ENCODE measurements around the gene MLPH. TPM values are rescaled to one million over a fixed set of nuclear protein-coding genes. Genes with fewer than 3 reads are reported as not detected.

MLPH gene
- total and polyA plus RNA-seq, 9 of the 15 experiments (the other 6 are each of a cell fraction or from before 2014, with no cell fraction given): 0.22 TPM; not detected in 8

DNA sequence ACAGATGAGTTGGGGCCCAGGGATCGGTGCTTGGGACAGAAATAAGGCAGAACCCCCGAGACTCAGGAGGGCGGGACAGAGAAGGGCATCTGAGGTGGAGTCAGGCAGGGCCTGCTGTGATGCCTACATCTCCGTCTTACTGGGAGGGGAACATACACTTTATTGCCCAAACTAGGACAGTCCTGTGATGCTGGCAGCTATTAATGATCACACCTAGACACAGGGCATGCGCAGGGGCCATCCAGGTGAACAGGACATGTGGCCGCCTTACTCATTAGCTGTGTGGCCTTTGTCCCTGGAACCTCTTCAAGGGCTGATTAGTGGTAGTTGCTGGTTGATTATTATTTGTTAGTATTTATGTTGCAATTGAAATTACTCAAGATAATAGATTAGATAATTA lies 33.2 kb downstream of the MLPH start:
- Histone ChIP-seq H3K9me3 (replicated peaks; ENCODE audit: control insufficient read depth, insufficient read depth, low read depth, low read length) (no peaks in the 10 kb centered on the region), H3K9me1 (ENCODE audit: control insufficient read depth, insufficient read depth, low read length) (no peaks in the 10 kb centered on the region), H3K9ac (ENCODE audit: insufficient read depth in 1 of 2, low read depth in 2 of 2, low read length in 2 of 2) (no peak overlapping the region), H3K36me3 (ENCODE audit: control insufficient read depth, insufficient read depth, low read length) (no peaks in the 10 kb centered on the region), H3K4me3 (no peak overlapping the region), H2AFZ (ENCODE audit: low read depth, low read length) (no peak overlapping the region), H3K27me3 (ENCODE audit: control insufficient read depth in 2 of 2, insufficient read depth in 2 of 2, low read length in 2 of 2) (peaks cover 0 to 16% of the 10 kb centered on the region in 2 experiments; a peak in 2 of 5 replicates), H3K27ac (ENCODE audit: extremely low read depth, low read depth, low read length) (no peak overlapping the region), H3K4me1 (replicated peaks in 1 of 2; ENCODE audit: control insufficient read depth in 2 of 2, insufficient read depth in 2 of 2, low read length in 2 of 2) (no peaks in the 10 kb centered on the region), H3K79me2 (ENCODE audit: control insufficient read depth, insufficient read depth, low read length) (no peaks in the 10 kb centered on the region), H4K20me1 (replicated peaks; ENCODE audit: control insufficient read depth, insufficient read depth, low read length) (no peaks in the 10 kb centered on the region), H3K4me2 (ENCODE audit: insufficient read depth, low read length) (no peak overlapping the region)
- 0% methylated on average over 5 of the region's 6 CpGs for WGBS (ENCODE audit: insufficient coverage, low coverage, missing lambda C conversion rate)
- no peak for ATAC-seq
- in situ Hi-C loops (cut with MboI): no loop called here
- POLR2A ChIA-PET: interaction anchor here (0.6 kb wide), 1 partner anchor 146 kb away, joined by 3 read pairs; no protein-coding TSS in a partner anchor
- no TSS peak for BruUV-seq (replicated peaks)
- no peak for FAIRE-seq
- DNase-seq (ENCODE audit: extremely low read depth in 1 of 4, low spot score in 3 of 4): no peak
- CTCF ChIA-PET (ENCODE audit: low intra/inter-chr PET ratio): no interaction called here
- intact Hi-C loops (cut with micrococcal nuclease): no loop called here
- TF ChIP-seq ZNF699 (CRISPR knock-in tag; IDR thresholded peaks at IDR 0.05; ENCODE audit: insufficient replicate concordance) (no peak), NRF1 (conservative IDR thresholded peaks at IDR 0.05 in 1 of 2, IDR thresholded peaks at IDR 0.05 in 1 of 2) (peak in 1 of 2 experiments; percentile 50; a peak in 2 of 4 replicates), BRF1 (IDR thresholded peaks at IDR 0.05; ENCODE audit: borderline replicate concordance, extremely low read depth, insufficient read length) (no peak)

- no peak overlapping the region for H3K9ac ChIP-seq (ENCODE audit: insufficient read depth in 1 of 2, low read depth in 2 of 2, low read length in 2 of 2)
- intact Hi-C loops (cut with micrococcal nuclease): no loop called here
- WGBS (ENCODE audit: insufficient coverage, low coverage, missing lambda C conversion rate): 13% methylated on average over 6 of the region's 6 CpGs
- H3K9me3 ChIP-seq (replicated peaks; ENCODE audit: control insufficient read depth, insufficient read depth, low read depth, low read length): no peaks in the 10 kb centered on the region
- H3K36me3 ChIP-seq (ENCODE audit: control insufficient read depth, insufficient read depth, low read length): no peaks in the 10 kb centered on the region
- no peak overlapping the region for H3K27ac ChIP-seq (ENCODE audit: extremely low read depth, low read depth, low read length)
- CTCF ChIA-PET (ENCODE audit: low intra/inter-chr PET ratio): no interaction called here
- H3K4me1 ChIP-seq (replicated peaks in 1 of 2; ENCODE audit: control insufficient read depth in 2 of 2, insufficient read depth in 2 of 2, low read length in 2 of 2): no peaks in the 10 kb centered on the region
- H3K4me2 ChIP-seq (ENCODE audit: insufficient read depth, low read length): no peak overlapping the region
- no peak overlapping the region for H2AFZ ChIP-seq (ENCODE audit: low read depth, low read length)
- no peak for ATAC-seq
- no peaks in the 10 kb centered on the region for H3K9me1 ChIP-seq (ENCODE audit: control insufficient read depth, insufficient read depth, low read length)
- peaks cover 0 to 30% of the 10 kb centered on the region in 2 experiments; a peak in 3 of 5 replicates for H3K27me3 ChIP-seq (ENCODE audit: control insufficient read depth in 2 of 2, insufficient read depth in 2 of 2, low read length in 2 of 2)
- no peak overlapping the region for H3K4me3 ChIP-seq
- TF ChIP-seq DLX4 (CRISPR knock-in tag; IDR thresholded peaks at IDR 0.05) (no peak), HMGN3 (IDR thresholded peaks at IDR 0.05; ENCODE audit: borderline replicate concordance, extremely low read depth, insufficient read length, low read depth, low read length) (no peak), NR1H2 (CRISPR knock-in tag; IDR thresholded peaks at IDR 0.05) (no peak)
- in situ Hi-C loops (cut with MboI): no loop called here
- FAIRE-seq: no peak
- no peaks in the 10 kb centered on the region for H4K20me1 ChIP-seq (replicated peaks; ENCODE audit: control insufficient read depth, insufficient read depth, low read length)
- POLR2A ChIA-PET: no interaction called here
- H3K79me2 ChIP-seq (ENCODE audit: control insufficient read depth, insufficient read depth, low read length): no peaks in the 10 kb centered on the region
- no TSS peak for BruUV-seq (replicated peaks)
- no peak for DNase-seq (ENCODE audit: extremely low read depth in 1 of 4, low spot score in 3 of 4)
Observed at GRCh38 chr2:237524631-237525030, 37.6 kb downstream of the MLPH start.

Data from K562 (cell line).